B cell (primary cell): ENCODE measurements around the gene MAPK7. TPM values are rescaled to one million over a fixed set of nuclear protein-coding genes. Genes with fewer than 3 reads are reported as not detected.

Experiments used
- ATAC-seq: fragments of 200-7000 bp; cut with Tn5 transposase; one replicate; pipeline ENCODE4 v1.10.0; 2021; ENCODE audit warnings: low read depth, mild to moderate bottlenecking, moderate number of reproducible peaks, moderate library complexity
- CTCF ChIA-PET: fragments of 350-600 bp; sonication (Branson Sonifier 250); formaldehyde crosslinking; loops from one replicate; lab custom pipeline; 2021; ENCODE audit warnings: antibody characterized with exemption, inconsistent platforms; lab: Charles Lee
- POLR2A ChIA-PET: fragments of 350-600 bp; sonication (Branson Sonifier 250); formaldehyde crosslinking; loops from one replicate; lab custom pipeline; 2021; ENCODE audit warnings: antibody characterized with exemption; lab: Charles Lee
- DNase-seq: peaks from one replicate; pipeline ENCODE4 v3.0.0; 2013
- H2AFZ ChIP-seq: 2 replicates; pipeline ENCODE4 v1.6.1; 2012; ENCODE audit warnings: mild to moderate bottlenecking, low read depth, low read length; ENCODE audit not compliant: insufficient read depth, poor library complexity, severe bottlenecking
- H3K27ac ChIP-seq, 2 donors: 1 replicate in 1 of 2; 2 replicates in 1 of 2; pipeline ENCODE4 v1.5.1; 2012 to 2013; ENCODE audit warnings: low read length in 2 of 2, mild to moderate bottlenecking in 2 of 2, moderate library complexity in 1 of 2
- H3K27me3 ChIP-seq, 4 experiments: fragments of 200-600 bp in 1 of 4; sonication (generic) in 1 of 4; replicated peaks in 1 of 4; 1 replicate in 2 of 4; 2 replicates in 2 of 4; pipeline versions ENCODE4 v1.6.1 to v1.7.0; 2013 to 2016; ENCODE audit warnings: low read length in 3 of 4, mild to moderate bottlenecking in 2 of 4, mixed read lengths in 1 of 4, moderate library complexity in 1 of 4; ENCODE audit not compliant: insufficient read depth in 4 of 4, control insufficient read depth in 3 of 4; ENCODE audit errors: control extremely low read depth in 1 of 4
- H3K36me3 ChIP-seq, 2 experiments: replicated peaks in 1 of 2; 1 replicate in 1 of 2; 2 replicates in 1 of 2; pipeline versions ENCODE4 v1.6.1 to v1.7.1; 2013; ENCODE audit warnings: low read length in 1 of 2; ENCODE audit not compliant: insufficient read depth in 2 of 2, control insufficient read depth in 1 of 2; ENCODE audit errors: control extremely low read depth in 1 of 2, extremely low read depth in 1 of 2
- H3K4me1 ChIP-seq, 2 donors: fragments of 200-600 bp in 1 of 2; sonication (generic) in 1 of 2; 1 replicate in 1 of 2; 2 replicates in 1 of 2; pipeline versions ENCODE4 v1.5.1 to v1.6.1; 2013 to 2017; ENCODE audit warnings: low read length in 2 of 2; ENCODE audit not compliant: control insufficient read depth in 2 of 2, insufficient read depth in 2 of 2
- H3K4me2 ChIP-seq: replicated peaks from 2 replicates; pipeline ENCODE3; 2012; ENCODE audit warnings: mild to moderate bottlenecking, low read depth, low read length; ENCODE audit not compliant: poor library complexity, severe bottlenecking
- H3K4me3 ChIP-seq, 5 experiments: fragments of 200-600 bp in 1 of 5; sonication (generic) in 1 of 5; 1 replicate in 3 of 5; 2 replicates in 2 of 5; pipeline versions ENCODE4 v1.5.1 to v1.7.0; 2011 to 2016; ENCODE audit warnings: low read length in 4 of 5, mild to moderate bottlenecking in 4 of 5, low read depth in 2 of 5, control low read depth in 1 of 5, moderate library complexity in 1 of 5; ENCODE audit not compliant: insufficient read depth in 1 of 5; ENCODE audit errors: control extremely low read depth in 1 of 5, extremely low read depth in 1 of 5
- H3K79me2 ChIP-seq: fragments of 200-600 bp; sonication (generic); one replicate; pipeline ENCODE4 v1.6.0; 2016; ENCODE audit warnings: low read length; ENCODE audit not compliant: control insufficient read depth, insufficient read depth
- H3K9ac ChIP-seq: fragments of 200-600 bp; sonication (generic); 2 replicates; pipeline ENCODE4 v1.6.1; 2017; ENCODE audit warnings: mild to moderate bottlenecking, low read length, moderate library complexity
- H3K9me3 ChIP-seq, 3 donors: one replicate each; pipeline versions ENCODE4 v1.6.1 to v1.7.1; 2013; ENCODE audit warnings: low read length in 2 of 3; ENCODE audit not compliant: control insufficient read depth in 2 of 3, insufficient read depth in 1 of 3; ENCODE audit errors: control extremely low read depth in 1 of 3
- H4K20me1 ChIP-seq: 2 replicates; pipeline ENCODE4 v1.6.0; 2012; ENCODE audit warnings: mild to moderate bottlenecking, low read length; ENCODE audit not compliant: insufficient read depth, control insufficient read depth, poor library complexity, severe bottlenecking
- H3K27ac Mint-ChIP-seq: one replicate; pipeline ENCODE4 v1.8.0; 2021; ENCODE audit warnings: mixed read lengths
- H3K27me3 Mint-ChIP-seq: one replicate; pipeline ENCODE4 v1.8.0; 2021; ENCODE audit warnings: mixed read lengths
- H3K4me1 Mint-ChIP-seq: one replicate; pipeline ENCODE4 v1.8.0; 2021; ENCODE audit warnings: mixed read lengths
- H3K4me3 Mint-ChIP-seq: one replicate; pipeline ENCODE4 v1.8.0; 2021; ENCODE audit warnings: mixed read lengths
- H3K9me3 Mint-ChIP-seq: one replicate; pipeline ENCODE4 v1.8.0; 2022; ENCODE audit warnings: mixed read lengths; ENCODE audit not compliant: insufficient read depth
- EZH2 ChIP-seq: IDR thresholded peaks from 2 replicates; pipeline ENCODE4 v1.6.1; 2012; ENCODE audit warnings: borderline replicate concordance, low read depth, mild to moderate bottlenecking, moderate library complexity, low read length; ENCODE audit not compliant: insufficient read depth, poor library complexity, severe bottlenecking
- WGBS: methylation state at CpG from one replicate; pipeline ENCODE4 v1.1.5; 2013; ENCODE audit warnings: missing lambda C conversion rate; ENCODE audit not compliant: insufficient coverage; 5-methylcytosine and 5-hydroxymethylcytosine counted together
- intact Hi-C: fragments of 100-400 bp; cut with micrococcal nuclease; formaldehyde crosslinking; loops from one replicate; pipeline ENCODE4 v1.10.0; 2022
- polyA plus RNA-seq: library from polyadenylated mRNA; depleted of rRNA; stranded (reverse); fragments of >200 nt; gene quantifications from 2 replicates; pipeline ENCODE4 v1.2.3, GENCODE V29; 2012
- total RNA-seq, 2 donors: library from RNA; stranded (reverse); fragments of 120-200 nt in 1 of 2; gene quantifications; 1 replicate in 1 of 2; 2 replicates in 1 of 2; pipeline versions ENCODE4 v1.2.3 to v1.2.4, GENCODE V29; 2013 to 2022
- TF ChIP-seq, protein P1 (sequence below): fragments of 200-600 bp; IDR thresholded peaks from one replicate; pipeline ENCODE4 v1.8.0; 2022; ENCODE audit warnings: antibody characterized with exemption, mild to moderate bottlenecking

MAPK7 gene
- total and polyA plus RNA-seq, 2 donors (not counting 1 experiment from before 2014, with no cell fraction given) = 30.0 to 34.0 TPM

DNA sequence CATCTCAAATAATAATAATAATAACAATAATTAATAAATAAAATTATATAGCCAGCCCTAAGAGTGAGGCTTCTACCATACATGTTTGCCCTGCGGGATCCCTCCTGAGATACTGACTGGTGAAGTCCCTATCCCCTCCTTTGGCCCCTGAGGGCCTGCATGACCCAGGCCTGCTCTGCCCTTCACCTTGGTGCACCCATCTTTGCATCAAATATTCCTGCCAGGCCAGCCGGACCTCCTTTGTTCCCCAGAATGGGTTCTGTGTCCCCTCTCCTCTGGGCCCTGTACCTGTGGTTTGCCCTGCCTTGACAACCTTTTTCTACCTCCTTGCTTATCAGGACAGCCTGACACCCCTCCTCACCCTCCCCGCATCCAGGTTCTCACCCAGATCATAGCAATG lies 30.8 kb downstream of the MAPK7 start:
- Mint-ChIP-seq H3K27ac (no peak overlapping the region), H3K4me1 (no peaks in the 10 kb centered on the region), H3K9me3 (no peaks in the 10 kb centered on the region), H3K4me3 (no peak overlapping the region), H3K27me3 (peaks cover 7% of the 10 kb centered on the region)
- no peak overlapping the region for H2AFZ ChIP-seq
- H3K4me3 ChIP-seq = no peak overlapping the region
- POLR2A ChIA-PET = no interaction called here
- H3K9me3 ChIP-seq = no peaks in the 10 kb centered on the region
- H3K4me2 ChIP-seq = no peak overlapping the region
- H4K20me1 ChIP-seq = no peaks in the 10 kb centered on the region
- peaks cover 0 to under 1% (median 0%) of the 10 kb centered on the region in 4 experiments for H3K27me3 ChIP-seq
- intact Hi-C loops = no loop called here
- TF ChIP-seq, protein P1, sequence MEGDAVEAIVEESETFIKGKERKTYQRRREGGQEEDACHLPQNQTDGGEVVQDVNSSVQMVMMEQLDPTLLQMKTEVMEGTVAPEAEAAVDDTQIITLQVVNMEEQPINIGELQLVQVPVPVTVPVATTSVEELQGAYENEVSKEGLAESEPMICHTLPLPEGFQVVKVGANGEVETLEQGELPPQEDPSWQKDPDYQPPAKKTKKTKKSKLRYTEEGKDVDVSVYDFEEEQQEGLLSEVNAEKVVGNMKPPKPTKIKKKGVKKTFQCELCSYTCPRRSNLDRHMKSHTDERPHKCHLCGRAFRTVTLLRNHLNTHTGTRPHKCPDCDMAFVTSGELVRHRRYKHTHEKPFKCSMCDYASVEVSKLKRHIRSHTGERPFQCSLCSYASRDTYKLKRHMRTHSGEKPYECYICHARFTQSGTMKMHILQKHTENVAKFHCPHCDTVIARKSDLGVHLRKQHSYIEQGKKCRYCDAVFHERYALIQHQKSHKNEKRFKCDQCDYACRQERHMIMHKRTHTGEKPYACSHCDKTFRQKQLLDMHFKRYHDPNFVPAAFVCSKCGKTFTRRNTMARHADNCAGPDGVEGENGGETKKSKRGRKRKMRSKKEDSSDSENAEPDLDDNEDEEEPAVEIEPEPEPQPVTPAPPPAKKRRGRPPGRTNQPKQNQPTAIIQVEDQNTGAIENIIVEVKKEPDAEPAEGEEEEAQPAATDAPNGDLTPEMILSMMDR = no peak
- TF ChIP-seq EZH2 = no peak
- no peak overlapping the region for H3K27ac ChIP-seq
- no peak overlapping the region for H3K9ac ChIP-seq
- 100% methylated on average over 2 of the region's 3 CpGs for WGBS
- no peak for DNase-seq
- ATAC-seq = no peak
- no peaks in the 10 kb centered on the region for H3K36me3 ChIP-seq
- CTCF ChIA-PET = interaction anchor here (1.2 kb wide), 1 partner anchor 44 kb away, joined by 3 read pairs; no protein-coding TSS in a partner anchor
- no peaks in the 10 kb centered on the region for H3K79me2 ChIP-seq
- H3K4me1 ChIP-seq = no peaks in the 10 kb centered on the region

DNA sequence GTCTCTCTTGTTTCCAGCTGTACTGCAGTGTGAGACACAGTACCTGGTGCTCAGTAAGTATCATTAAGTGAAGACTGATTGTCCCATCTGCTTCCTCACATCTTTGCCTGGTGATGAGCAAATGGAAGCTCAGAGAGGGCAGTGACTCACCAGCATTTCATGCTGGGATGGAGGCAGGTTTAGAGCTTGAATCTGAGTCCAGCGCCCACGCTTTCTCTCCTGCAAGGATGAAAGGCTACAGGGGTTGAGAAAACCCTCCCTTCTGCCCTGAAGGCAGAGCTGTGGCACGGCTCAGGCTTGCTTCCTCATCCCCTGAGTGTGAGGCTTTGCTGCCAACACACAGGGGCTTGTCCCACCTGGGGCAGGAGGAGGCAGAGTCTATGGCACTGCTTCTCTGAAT lies 31.2 kb downstream of the MAPK7 start:
- Histone ChIP-seq H4K20me1 (no peaks in the 10 kb centered on the region), H3K4me3 (no peak overlapping the region), H3K4me2 (no peak overlapping the region), H3K9me3 (no peaks in the 10 kb centered on the region), H3K79me2 (no peaks in the 10 kb centered on the region), H3K9ac (no peak overlapping the region), H3K4me1 (no peaks in the 10 kb centered on the region), H3K27me3 (peaks cover 0 to 5% (median 0%) of the 10 kb centered on the region in 4 experiments), H2AFZ (no peak overlapping the region), H3K27ac (no peak overlapping the region), H3K36me3 (no peaks in the 10 kb centered on the region)
- intact Hi-C loops = no loop called here
- Mint-ChIP-seq H3K4me3 (no peak overlapping the region), H3K27ac (no peak overlapping the region), H3K4me1 (no peaks in the 10 kb centered on the region), H3K27me3 (peaks cover 7% of the 10 kb centered on the region), H3K9me3 (no peaks in the 10 kb centered on the region)
- ATAC-seq (no peak), DNase-seq (no peak)
- ChIA-PET POLR2A (no interaction called here), CTCF (no interaction called here)
- WGBS = 77% methylated on average over 3 of the region's 3 CpGs
- no peak for TF ChIP-seq EZH2
- TF ChIP-seq, protein P1 = no peak
